PC-9 (cell line): ENCODE results near the gene KRTAP10-3.

Experiments used
- CTCF ChIP-seq: fragments of 200-600 bp; sonication (generic); conservative IDR thresholded peaks from 2 replicates; pipeline ENCODE4 v1.6.1; 2017; ENCODE audit warnings: mixed run types, antibody characterized with exemption, mild to moderate bottlenecking, moderate library complexity
- EZH2 ChIP-seq: fragments of 200-600 bp; sonication (generic); IDR thresholded peaks from 2 replicates; pipeline ENCODE4 v1.8.0; 2017; ENCODE audit warnings: antibody characterized with exemption, low read depth

GRCh38 chr21:44532712-44533111, 25.9 kb downstream of the KRTAP10-3 start:
- TF ChIP-seq CTCF (no peak), EZH2 (no peak)
